ENCODE data around the gene ADAMTS1. TPM values are rescaled to one million over a fixed set of nuclear protein-coding genes. Genes with fewer than 3 reads are reported as not detected.

ADAMTS1 gene
- total RNA-seq, 1 experiment from 2014 or later: 0.26 TPM

- TF ChIP-seq, protein P1, sequence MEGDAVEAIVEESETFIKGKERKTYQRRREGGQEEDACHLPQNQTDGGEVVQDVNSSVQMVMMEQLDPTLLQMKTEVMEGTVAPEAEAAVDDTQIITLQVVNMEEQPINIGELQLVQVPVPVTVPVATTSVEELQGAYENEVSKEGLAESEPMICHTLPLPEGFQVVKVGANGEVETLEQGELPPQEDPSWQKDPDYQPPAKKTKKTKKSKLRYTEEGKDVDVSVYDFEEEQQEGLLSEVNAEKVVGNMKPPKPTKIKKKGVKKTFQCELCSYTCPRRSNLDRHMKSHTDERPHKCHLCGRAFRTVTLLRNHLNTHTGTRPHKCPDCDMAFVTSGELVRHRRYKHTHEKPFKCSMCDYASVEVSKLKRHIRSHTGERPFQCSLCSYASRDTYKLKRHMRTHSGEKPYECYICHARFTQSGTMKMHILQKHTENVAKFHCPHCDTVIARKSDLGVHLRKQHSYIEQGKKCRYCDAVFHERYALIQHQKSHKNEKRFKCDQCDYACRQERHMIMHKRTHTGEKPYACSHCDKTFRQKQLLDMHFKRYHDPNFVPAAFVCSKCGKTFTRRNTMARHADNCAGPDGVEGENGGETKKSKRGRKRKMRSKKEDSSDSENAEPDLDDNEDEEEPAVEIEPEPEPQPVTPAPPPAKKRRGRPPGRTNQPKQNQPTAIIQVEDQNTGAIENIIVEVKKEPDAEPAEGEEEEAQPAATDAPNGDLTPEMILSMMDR (conservative IDR thresholded peaks at IDR 0.05): no peak
- TF ChIP-seq EZH2 (IDR thresholded peaks at IDR 0.05; ENCODE audit: low read depth): no peak
- H3K79me2 ChIP-seq (ENCODE audit: low read depth): no peaks in the 10 kb centered on the region
- H2AFZ ChIP-seq: no peak overlapping the region
- ChIA-PET CTCF (interaction anchor here (0.7 kb wide), 1 partner anchor 1896 kb away, joined by 3 read pairs; no protein-coding TSS in a partner anchor), POLR2A (ENCODE audit: unreplicated experiment) (no interaction called here)
- intact Hi-C loops (cut with micrococcal nuclease; ENCODE audit: unreplicated experiment): loop anchor here (2.0 kb wide), 1 partner anchor 1237 kb away; no protein-coding TSS in a partner anchor
- no peaks in the 10 kb centered on the region for H3K9me2 ChIP-seq (ENCODE audit: insufficient read depth)
- no peak overlapping the region for H3K27ac ChIP-seq
- H3K9me3 ChIP-seq (ENCODE audit: insufficient read depth, low read depth): no peaks in the 10 kb centered on the region
- no peak overlapping the region for H3K4me3 ChIP-seq
- no peaks in the 10 kb centered on the region for H3K36me3 ChIP-seq (ENCODE audit: low read depth)
- H3F3A ChIP-seq (ENCODE audit: insufficient read depth, low read depth): no peaks in the 10 kb centered on the region
- H4K20me1 ChIP-seq (ENCODE audit: insufficient read depth): no peaks in the 10 kb centered on the region
- DNase-seq: no peak
- BruUV-seq (replicated peaks): no TSS peak
- H3K27me3 ChIP-seq (ENCODE audit: insufficient read depth, low read depth): no peaks in the 10 kb centered on the region
- H3K4me1 ChIP-seq (replicated peaks; ENCODE audit: insufficient read depth): 0 out of 2 replicates have a peak, but pooled peaks cover 3% of the 10 kb centered on the region
- no peak overlapping the region for H3K4me2 ChIP-seq
Observed at GRCh38 chr21:26846036-26846931, 1.1 kb upstream of the ADAMTS1 start.

DNA sequence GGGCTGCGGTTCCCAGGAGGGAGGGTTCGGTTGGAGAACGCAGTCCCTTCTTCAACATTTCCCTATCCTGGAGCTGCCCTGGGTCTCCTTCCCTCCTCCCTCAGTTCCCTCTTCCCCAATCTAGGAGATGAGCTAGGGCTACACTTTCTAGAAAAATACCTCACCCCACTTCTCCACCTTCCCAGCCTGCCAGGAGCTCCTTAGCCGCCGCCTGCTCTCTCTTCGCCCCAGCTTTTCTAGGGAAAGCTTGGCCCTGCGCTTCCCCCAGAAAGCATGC lies 488 bp upstream of the ADAMTS1 start:
- H3K4me1 ChIP-seq (replicated peaks; ENCODE audit: insufficient read depth): 0 out of 2 replicates have a peak, but pooled peaks cover 3% of the 10 kb centered on the region
- no peaks in the 10 kb centered on the region for H3K79me2 ChIP-seq (ENCODE audit: low read depth)
- H3K4me2 ChIP-seq: no peak overlapping the region
- ChIA-PET POLR2A (ENCODE audit: unreplicated experiment) (no interaction called here), CTCF (no interaction called here)
- H2AFZ ChIP-seq: no peak overlapping the region
- TF ChIP-seq EZH2 (IDR thresholded peaks at IDR 0.05; ENCODE audit: low read depth): no peak
- TF ChIP-seq, protein P1 (conservative IDR thresholded peaks at IDR 0.05): no peak
- intact Hi-C loops (cut with micrococcal nuclease; ENCODE audit: unreplicated experiment): loop anchor here (2.0 kb wide), 1 partner anchor 1237 kb away; no protein-coding TSS in a partner anchor
- no peaks in the 10 kb centered on the region for H3K9me2 ChIP-seq (ENCODE audit: insufficient read depth)
- H3K36me3 ChIP-seq (ENCODE audit: low read depth): no peaks in the 10 kb centered on the region
- H3K4me3 ChIP-seq: no peak overlapping the region
- no TSS peak for BruUV-seq (replicated peaks)
- no peaks in the 10 kb centered on the region for H3F3A ChIP-seq (ENCODE audit: insufficient read depth, low read depth)
- no peak overlapping the region for H3K27ac ChIP-seq
- H3K27me3 ChIP-seq (ENCODE audit: insufficient read depth, low read depth): no peaks in the 10 kb centered on the region
- DNase-seq: no peak
- H4K20me1 ChIP-seq (ENCODE audit: insufficient read depth): no peaks in the 10 kb centered on the region
- H3K9me3 ChIP-seq (ENCODE audit: insufficient read depth, low read depth): no peaks in the 10 kb centered on the region

GRCh38 chr21:26844258-26845065 lies 747 bp downstream of the ADAMTS1 start:
- POLR2A ChIA-PET (ENCODE audit: unreplicated experiment): no interaction called here
- DNase-seq: no peak

More at GRCh38 chr21:26844258-26845065, 747 bp downstream of the ADAMTS1 start:
- Histone ChIP-seq H3K27me3 (ENCODE audit: insufficient read depth, low read depth) (no peaks in the 10 kb centered on the region), H3K4me2 (no peak overlapping the region), H4K20me1 (ENCODE audit: insufficient read depth) (no peaks in the 10 kb centered on the region), H2AFZ (no peak overlapping the region), H3F3A (ENCODE audit: insufficient read depth, low read depth) (no peaks in the 10 kb centered on the region), H3K36me3 (ENCODE audit: low read depth) (no peaks in the 10 kb centered on the region), H3K4me1 (replicated peaks; ENCODE audit: insufficient read depth) (0 out of 2 replicates have a peak, but pooled peaks cover 3% of the 10 kb centered on the region), H3K79me2 (ENCODE audit: low read depth) (no peaks in the 10 kb centered on the region), H3K9me2 (ENCODE audit: insufficient read depth) (no peaks in the 10 kb centered on the region), H3K4me3 (no peak overlapping the region), H3K27ac (no peak overlapping the region), H3K9me3 (ENCODE audit: insufficient read depth, low read depth) (no peaks in the 10 kb centered on the region)
- CTCF ChIA-PET: no interaction called here
- TF ChIP-seq, protein P1 (conservative IDR thresholded peaks at IDR 0.05): no peak
- no peak for TF ChIP-seq EZH2 (IDR thresholded peaks at IDR 0.05; ENCODE audit: low read depth)
- intact Hi-C loops (cut with micrococcal nuclease; ENCODE audit: unreplicated experiment): no loop called here
- no TSS peak for BruUV-seq (replicated peaks)

Measured in PC-9 (cell line).